Measurements from ENCODE around the gene IKZF3.
"Not testable (repeated sequence)": the region's sequence is repeated elsewhere in the genome, so short reads cannot be mapped to it uniquely, and the experiment has no call there.

IKZF3 gene

GRCh38 chr17:39863918-39864746 is at the start of gene IKZF3:
Gene IKZF3 (minus strand): TSS chr17:39864312. CDS start chr17:39864126, 186 bp downstream.
- DNase-seq (ENCODE audit: low read depth): peak; percentile 10

- no peak for DNase-seq (ENCODE audit: low read depth)
Observed at GRCh38 chr17:39908789-39909352, 44.8 kb upstream of the IKZF3 start.

GRCh38 chr17:39904990-39905288 is 40.8 kb upstream of the IKZF3 start:
- DNase-seq (ENCODE audit: low read depth): no peak

- no peak for DNase-seq (ENCODE audit: low read depth)
Observed at GRCh38 chr17:39903158-39903884, 39.2 kb upstream of the IKZF3 start.

GRCh38 chr17:39902027-39902426 is 37.9 kb upstream of the IKZF3 start:
- not testable (repeated sequence) for DNase-seq (ENCODE audit: low read depth)

- DNase-seq (ENCODE audit: low read depth): no peak
Observed at GRCh38 chr17:39899215-39899614, 35.1 kb upstream of the IKZF3 start.

GRCh38 chr17:39898088-39898487 is 34.0 kb upstream of the IKZF3 start:
- no peak for DNase-seq (ENCODE audit: low read depth)

- DNase-seq (ENCODE audit: low read depth): no peak
Observed at GRCh38 chr17:39894681-39895376, 30.7 kb upstream of the IKZF3 start.

- no peak for DNase-seq (ENCODE audit: low read depth)
Observed at GRCh38 chr17:39889200-39889599, 25.1 kb upstream of the IKZF3 start.

GRCh38 chr17:39887078-39887477 is 23.0 kb upstream of the IKZF3 start:
- no peak for DNase-seq (ENCODE audit: low read depth)

- DNase-seq (ENCODE audit: low read depth): not testable (repeated sequence)
Observed at GRCh38 chr17:39886102-39886501, 22.0 kb upstream of the IKZF3 start.

- no peak for DNase-seq (ENCODE audit: low read depth)
Observed at GRCh38 chr17:39872751-39873150, 8.6 kb upstream of the IKZF3 start.

- DNase-seq (ENCODE audit: low read depth): no peak
Observed at GRCh38 chr17:39871801-39872200, 7.7 kb upstream of the IKZF3 start.

GRCh38 chr17:39870776-39871175 is 6.7 kb upstream of the IKZF3 start:
- DNase-seq (ENCODE audit: low read depth): no peak

- no peak for DNase-seq (ENCODE audit: low read depth)
Observed at GRCh38 chr17:39868554-39868942, 4.4 kb upstream of the IKZF3 start.

- no peak for DNase-seq (ENCODE audit: low read depth)
Observed at GRCh38 chr17:39867880-39868553, 3.9 kb upstream of the IKZF3 start, which contains the start of gene ZPBP2. Gene ZPBP2 (plus strand): TSS chr17:39868202. CDS start chr17:39868355, 153 bp downstream.

- DNase-seq (ENCODE audit: low read depth): no peak
Observed at GRCh38 chr17:39867084-39867879, 3.2 kb upstream of the IKZF3 start.

GRCh38 chr17:39866013-39866730 is 2.1 kb upstream of the IKZF3 start:
- DNase-seq (ENCODE audit: low read depth): no peak

GRCh38 chr17:39863244-39863917 is 731 bp downstream of the IKZF3 start:
- no peak for DNase-seq (ENCODE audit: low read depth)

GRCh38 chr17:39861235-39861634 is 2.9 kb downstream of the IKZF3 start:
- no peak for DNase-seq (ENCODE audit: low read depth)

Measured in HS-5 (cell line).